ENCODE measurements around the gene MAP3K7. TPM values are rescaled to one million over a fixed set of nuclear protein-coding genes. Genes with fewer than 3 reads are reported as not detected.

Gene MAP3K7
- total RNA-seq, 4 donors from 2014 or later: 18.4 to 26.6 (median 22.6) TPM

- H3K27ac ChIP-seq: no peak overlapping the region
- no peaks in the 10 kb centered on the region for H3K9me3 ChIP-seq
- H3K27me3 ChIP-seq: peaks cover 6% of the 10 kb centered on the region
- H3K4me1 ChIP-seq: no peaks in the 10 kb centered on the region
- 75 to 90% methylated on average over 4 to 7 of the region's 9 CpGs for WGBS, 2 donors (ENCODE audit: low coverage in 1 of 2)
- H3K36me3 ChIP-seq: no peaks in the 10 kb centered on the region
- H3K4me3 ChIP-seq: no peak overlapping the region
- no peak for ATAC-seq
- TF ChIP-seq POLR2A (IDR thresholded peaks at IDR 0.05) (no peak), CTCF (IDR thresholded peaks at IDR 0.05) (no peak), EP300 (IDR thresholded peaks at IDR 0.05) (no peak)
Observed at GRCh38 chr6:90495216-90495817, 91.6 kb downstream of the MAP3K7 start.

- Histone ChIP-seq H3K36me3 (no peaks in the 10 kb centered on the region), H3K4me3 (no peak overlapping the region), H3K9me3 (no peaks in the 10 kb centered on the region), H3K27me3 (peaks cover 6% of the 10 kb centered on the region), H3K4me1 (no peaks in the 10 kb centered on the region), H3K27ac (no peak overlapping the region)
- WGBS, 2 donors (ENCODE audit: low coverage in 1 of 2): 49 to 50% methylated on average over 6 to 7 of the region's 7 CpGs
- ATAC-seq: no peak
- TF ChIP-seq CTCF (IDR thresholded peaks at IDR 0.05) (no peak), POLR2AphosphoS5 (IDR thresholded peaks at IDR 0.05) (no peak)
Observed at GRCh38 chr6:90494067-90494780, 92.6 kb downstream of the MAP3K7 start.

GRCh38 chr6:90493332-90493731, 93.5 kb downstream of the MAP3K7 start:
- Histone ChIP-seq H3K27ac (no peak overlapping the region), H3K4me3 (no peak overlapping the region), H3K36me3 (no peaks in the 10 kb centered on the region), H3K4me1 (no peaks in the 10 kb centered on the region), H3K27me3 (peaks cover 6% of the 10 kb centered on the region), H3K9me3 (no peaks in the 10 kb centered on the region)
- ATAC-seq: no peak
- TF ChIP-seq CTCF (IDR thresholded peaks at IDR 0.05) (no peak), POLR2A (IDR thresholded peaks at IDR 0.05) (no peak), EP300 (IDR thresholded peaks at IDR 0.05) (no peak), POLR2AphosphoS5 (IDR thresholded peaks at IDR 0.05) (no peak)
- WGBS, 2 donors (ENCODE audit: low coverage in 1 of 2): 69 to 82% methylated on average over 2 of the region's 2 CpGs

GRCh38 chr6:90492798-90493197, 94.1 kb downstream of the MAP3K7 start:
- WGBS, 2 donors (ENCODE audit: low coverage in 1 of 2): 85% methylated on average over 5 of the region's 6 CpGs; no CpG with 5 or more reads in 1 of the 2 donors
- Histone ChIP-seq H3K4me1 (no peaks in the 10 kb centered on the region), H3K9me3 (no peaks in the 10 kb centered on the region), H3K4me3 (no peak overlapping the region), H3K27me3 (peaks cover 6% of the 10 kb centered on the region), H3K27ac (no peak overlapping the region), H3K36me3 (no peaks in the 10 kb centered on the region)
- ATAC-seq: no peak
- TF ChIP-seq POLR2A (IDR thresholded peaks at IDR 0.05): no peak
- TF ChIP-seq POLR2AphosphoS5 (IDR thresholded peaks at IDR 0.05): no peak
- TF ChIP-seq CTCF (IDR thresholded peaks at IDR 0.05): no peak
- TF ChIP-seq EP300 (IDR thresholded peaks at IDR 0.05): no peak

- 46 to 60% methylated on average over 1 of the region's 1 CpG for WGBS, 2 donors (ENCODE audit: low coverage in 1 of 2)
- no peak for ATAC-seq
- TF ChIP-seq POLR2A (IDR thresholded peaks at IDR 0.05) (no peak), POLR2AphosphoS5 (IDR thresholded peaks at IDR 0.05) (no peak), CTCF (IDR thresholded peaks at IDR 0.05) (no peak), EP300 (IDR thresholded peaks at IDR 0.05) (no peak)
- no peak overlapping the region for H3K27ac ChIP-seq
- no peak overlapping the region for H3K4me3 ChIP-seq
- H3K4me1 ChIP-seq: no peaks in the 10 kb centered on the region
- no peaks in the 10 kb centered on the region for H3K36me3 ChIP-seq
- no peaks in the 10 kb centered on the region for H3K9me3 ChIP-seq
- H3K27me3 ChIP-seq: peaks cover 6% of the 10 kb centered on the region
Observed at GRCh38 chr6:90492369-90492768, 94.5 kb downstream of the MAP3K7 start.

Measured in gastroesophageal sphincter (tissue), 4 donors.